HG03342 (cell line): ENCODE measurements around the gene KDM2B.
A peak's percentile ranks its signal among the peaks of the same experiment; 100 is the strongest.

Source experiments
- ATAC-seq: cut with Tn5 transposase; IDR thresholded peaks from one replicate; pipeline ENCODE4 v1.9.1; 2021; ENCODE audit warnings: mild to moderate bottlenecking, moderate library complexity; ENCODE audit not compliant: unreplicated experiment

The KDM2B gene

DNA sequence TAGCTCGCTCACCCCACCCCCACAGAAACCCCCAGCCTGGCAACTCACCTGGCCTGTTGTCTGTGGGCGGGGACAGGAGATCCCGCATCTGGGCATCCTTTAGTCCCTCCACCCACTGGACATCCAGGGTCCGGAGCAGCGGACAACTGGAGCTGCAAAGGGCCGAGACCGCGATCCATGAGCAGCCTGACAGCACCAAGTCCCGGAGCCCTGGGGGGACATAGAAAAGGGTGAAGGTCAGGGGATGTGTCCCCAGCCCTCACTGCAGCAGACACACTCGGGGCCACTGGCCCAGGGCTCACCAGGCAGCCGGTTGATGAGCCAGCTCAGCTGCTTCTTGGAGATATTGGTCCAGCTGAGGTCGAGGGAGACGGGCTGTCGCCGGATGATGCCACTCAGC is 140.1 kb downstream of the KDM2B start:
- no peak for ATAC-seq

DNA sequence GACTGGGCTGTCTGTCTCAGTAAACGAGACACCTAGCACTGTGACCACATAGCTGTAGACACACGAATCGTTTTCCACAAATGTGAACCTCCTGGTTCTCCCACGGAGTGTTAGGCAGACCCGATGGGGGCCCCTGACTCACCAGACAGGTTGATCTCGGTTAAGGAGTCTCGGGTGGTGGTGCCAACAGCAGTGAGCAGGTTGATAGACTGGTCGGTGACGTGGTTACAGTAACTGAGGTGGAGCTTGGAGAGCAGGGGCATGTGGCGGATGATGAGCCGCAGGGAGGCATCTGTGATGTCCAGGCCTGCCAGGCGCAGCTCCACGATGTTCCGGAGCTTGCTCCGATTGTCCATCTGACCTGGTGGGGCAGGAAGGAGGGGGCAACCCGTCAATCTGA is 141.1 kb downstream of the KDM2B start:
- ATAC-seq: no peak

DNA sequence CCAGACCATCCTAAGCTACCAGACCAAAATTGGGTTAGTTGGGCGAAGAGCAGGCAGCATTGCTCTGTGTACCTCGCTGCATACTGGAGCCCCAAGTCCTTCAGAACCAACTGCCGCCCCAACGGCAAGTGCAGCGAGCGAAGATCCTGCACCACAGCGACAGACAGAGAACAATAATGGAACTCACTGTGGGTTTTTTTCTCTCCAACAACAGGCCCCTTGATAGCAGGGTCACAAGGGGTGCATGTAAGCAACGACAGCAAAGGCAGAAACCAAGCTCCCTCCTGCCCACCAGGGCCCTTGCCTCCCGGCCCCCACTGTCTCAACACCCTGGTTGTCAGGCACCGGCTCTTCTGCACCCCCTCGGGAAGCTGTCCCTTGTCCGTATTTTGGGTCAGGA is 141.9 kb downstream of the KDM2B start:
- no peak for ATAC-seq

DNA sequence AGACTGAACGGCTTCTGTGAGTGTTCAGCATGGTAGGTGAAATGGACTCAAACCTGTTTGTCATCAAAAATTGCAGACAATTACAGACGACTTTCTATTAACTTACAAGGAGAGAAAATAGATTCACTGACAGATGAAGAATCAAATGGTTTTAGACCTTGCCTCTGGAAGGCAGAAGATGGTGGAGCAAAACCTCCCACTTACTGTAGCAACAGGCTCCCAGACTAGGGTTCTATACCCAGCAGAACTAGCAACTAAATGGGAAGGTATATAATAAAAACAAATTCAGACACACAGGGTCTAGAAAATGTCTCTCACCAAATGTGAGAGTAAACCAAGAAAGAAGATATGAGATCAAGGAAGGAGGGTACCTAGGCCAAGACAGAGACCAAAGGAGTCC is 144.1 kb downstream of the KDM2B start:
- no peak for ATAC-seq

DNA sequence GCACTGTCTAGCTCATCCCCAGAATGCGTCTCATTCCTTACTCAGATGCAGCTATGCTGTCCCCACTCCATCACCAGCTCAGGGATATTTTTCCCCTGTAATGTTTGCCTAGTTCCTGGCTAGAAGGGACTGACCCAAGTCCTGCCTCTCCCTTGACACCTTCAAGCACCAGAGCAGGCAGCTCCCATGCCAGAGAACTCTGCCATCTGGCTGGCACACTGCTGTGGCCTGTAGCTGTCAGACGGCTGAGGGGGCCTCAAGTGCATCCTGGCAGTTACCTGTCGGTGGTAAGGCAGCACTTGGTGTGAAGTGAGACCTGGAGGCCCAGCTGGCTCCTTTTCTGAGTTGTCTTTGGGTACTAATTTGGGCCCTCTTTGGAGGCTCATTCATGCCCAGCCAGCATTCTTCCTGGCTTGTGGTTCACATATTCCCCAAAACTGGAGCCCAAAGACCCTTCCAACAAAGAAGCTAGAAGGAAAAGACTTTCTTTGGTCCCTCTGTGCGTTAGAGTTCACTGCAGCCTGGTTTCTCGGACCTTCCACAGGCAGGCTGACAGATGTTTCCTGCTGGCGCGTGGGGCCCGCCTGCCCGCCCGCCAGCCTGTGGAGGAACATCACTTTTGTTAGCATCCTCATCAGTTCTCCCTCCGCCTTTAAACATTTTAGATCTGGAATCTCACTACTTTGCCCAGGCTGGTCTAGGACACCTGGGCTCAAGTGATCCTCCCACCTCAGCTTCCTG is 147.9 kb downstream of the KDM2B start:
- no peak for ATAC-seq

DNA sequence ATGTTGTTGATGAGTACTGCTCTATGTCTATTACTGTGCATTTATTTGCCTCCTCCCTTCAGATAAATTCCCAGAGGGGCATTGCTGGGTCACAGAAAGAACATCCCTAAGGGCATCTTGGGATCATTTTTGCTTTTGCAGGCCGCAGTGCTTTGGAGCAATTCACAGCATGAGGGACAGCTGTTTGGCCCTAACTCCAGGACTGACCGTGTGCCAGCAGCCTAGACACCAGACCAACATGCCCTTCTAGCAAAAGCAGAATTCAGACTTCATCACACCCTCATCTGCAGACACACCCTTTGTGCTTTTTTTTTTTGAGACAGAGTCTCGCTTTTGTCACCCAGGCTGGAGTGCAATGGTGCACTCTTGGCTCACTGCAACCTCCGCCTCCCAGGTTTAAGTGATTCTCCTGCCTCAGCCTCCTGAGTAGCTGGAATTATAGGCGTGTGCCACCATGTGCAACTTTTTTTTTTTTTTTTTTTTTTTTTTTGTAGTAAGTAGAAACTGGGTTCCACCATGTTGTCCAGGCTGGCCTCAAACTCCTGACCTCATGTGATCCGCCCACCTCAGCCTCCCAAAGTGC is 149.9 kb downstream of the KDM2B start:
- no peak for ATAC-seq

DNA sequence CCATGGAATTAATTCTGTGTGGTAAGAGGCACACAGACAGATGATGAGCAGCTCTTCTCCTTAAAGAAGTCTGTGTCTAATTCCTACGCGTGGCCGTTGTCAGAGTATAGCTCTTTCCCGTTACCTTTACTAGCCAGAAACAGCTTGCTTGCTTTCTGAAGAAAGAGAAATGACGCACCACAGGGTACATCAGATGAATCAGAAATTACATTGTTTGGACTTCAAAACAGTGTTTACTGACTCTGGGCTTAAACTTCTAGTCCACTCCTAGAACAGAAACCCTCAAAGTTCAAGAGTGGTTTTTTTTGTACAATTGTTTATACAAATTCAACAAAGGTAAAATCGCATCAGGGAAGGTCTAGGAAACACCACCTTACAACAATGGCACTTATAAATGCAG is 151.9 kb downstream of the KDM2B start:
- no peak for ATAC-seq

DNA sequence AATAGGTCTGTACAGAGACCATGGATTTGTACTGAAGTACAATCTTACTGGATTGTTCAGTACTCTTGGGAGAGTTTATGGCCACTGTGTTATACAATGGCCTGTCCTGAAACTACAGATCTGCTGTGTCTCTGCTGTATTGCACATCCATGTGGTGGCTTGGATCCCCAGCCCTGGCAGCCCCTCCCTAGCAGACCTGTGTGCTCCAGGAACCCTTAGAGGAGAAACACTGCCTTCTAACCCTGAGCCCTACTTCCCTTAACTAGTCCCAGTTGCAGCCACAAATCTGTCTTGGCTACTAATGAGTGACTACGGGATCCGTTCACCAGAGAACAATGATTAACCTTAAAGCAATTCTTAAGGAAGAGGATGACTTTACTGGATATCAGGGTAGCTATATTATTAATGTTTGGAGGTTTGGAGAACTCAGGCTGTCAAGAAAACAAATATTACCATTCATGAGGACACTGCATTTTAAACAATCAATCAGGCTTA is 153.2 kb downstream of the KDM2B start:
- ATAC-seq: no peak

DNA sequence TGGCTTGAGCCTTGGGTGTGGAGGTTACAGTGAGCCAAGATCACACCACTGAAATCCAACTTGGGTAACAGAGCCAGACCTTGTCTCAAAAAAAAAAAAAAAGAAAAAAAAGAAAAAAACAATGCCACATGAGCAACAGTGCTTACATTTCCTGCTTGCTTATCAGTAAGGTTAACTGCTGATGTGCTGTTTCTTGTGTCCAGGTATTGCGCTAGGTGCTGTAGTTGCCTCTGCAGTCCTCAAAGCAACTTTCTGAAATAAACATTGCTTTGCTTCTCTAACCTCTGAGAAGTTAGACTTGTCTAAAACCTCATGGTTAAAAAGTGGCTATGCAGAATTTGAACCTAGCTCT is 156.2 kb downstream of the KDM2B start:
- no peak for ATAC-seq

DNA sequence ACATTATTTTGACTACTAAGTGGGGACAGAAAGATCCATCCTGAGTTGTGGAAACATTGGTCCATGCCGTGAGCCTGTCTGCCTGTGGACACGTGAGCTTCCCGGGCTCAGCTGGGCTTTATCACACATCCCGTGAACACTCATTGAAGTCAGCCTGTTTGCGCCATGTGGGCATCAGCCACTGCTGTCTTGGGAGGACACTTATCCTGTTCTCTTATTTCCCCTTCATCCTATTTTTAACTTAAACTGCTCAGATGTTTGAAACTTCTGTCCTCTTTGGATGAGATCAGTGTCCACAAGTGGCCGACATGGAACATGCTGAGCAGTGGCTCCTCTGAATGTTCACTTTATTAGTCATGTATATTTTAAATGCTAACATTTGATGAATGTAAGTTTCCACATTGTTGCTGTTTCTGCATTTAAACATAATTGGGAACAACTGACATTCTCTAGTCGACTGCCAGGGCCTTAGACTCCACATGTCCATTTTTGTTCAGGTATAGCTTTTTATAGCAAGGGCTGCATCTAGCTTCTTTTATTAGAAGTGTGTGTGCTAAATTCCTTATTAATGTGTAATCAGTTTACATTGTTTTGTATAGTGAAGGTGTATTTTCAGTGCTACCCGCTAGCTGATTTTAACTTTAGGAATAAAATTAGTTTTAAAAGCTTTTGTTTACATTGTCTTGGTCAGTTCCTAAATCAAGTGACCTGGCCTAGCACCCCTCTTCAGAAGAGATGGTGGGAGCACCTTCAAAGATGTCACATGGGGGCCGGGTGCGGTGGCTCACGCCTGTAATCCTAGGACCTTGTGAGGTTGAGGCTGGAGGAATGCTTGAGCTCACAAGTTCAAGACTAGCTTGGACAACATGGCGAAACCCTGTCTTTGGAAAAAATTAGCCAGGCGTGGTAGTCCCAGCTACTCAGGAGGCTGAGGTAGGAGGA is 156.9 kb downstream of the KDM2B start:
- no peak for ATAC-seq

DNA sequence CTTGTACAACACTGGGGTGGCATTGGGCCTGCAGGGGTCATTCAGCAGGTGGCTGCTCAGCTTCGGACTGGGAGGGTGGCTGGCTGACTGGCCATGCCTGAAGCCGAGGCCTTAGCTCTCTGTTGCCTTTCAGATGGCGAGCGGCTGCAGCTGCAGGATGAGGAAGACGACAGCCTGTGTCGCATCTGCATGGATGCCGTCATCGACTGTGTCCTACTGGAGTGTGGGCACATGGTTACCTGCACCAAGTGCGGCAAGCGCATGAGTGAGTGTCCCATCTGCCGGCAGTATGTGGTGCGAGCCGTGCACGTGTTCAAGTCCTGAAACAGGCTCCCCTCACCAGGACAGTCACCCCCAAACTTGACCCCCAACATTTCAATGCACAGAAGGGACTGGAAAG is 157.6 kb downstream of the KDM2B start:
- ATAC-seq: no peak

DNA sequence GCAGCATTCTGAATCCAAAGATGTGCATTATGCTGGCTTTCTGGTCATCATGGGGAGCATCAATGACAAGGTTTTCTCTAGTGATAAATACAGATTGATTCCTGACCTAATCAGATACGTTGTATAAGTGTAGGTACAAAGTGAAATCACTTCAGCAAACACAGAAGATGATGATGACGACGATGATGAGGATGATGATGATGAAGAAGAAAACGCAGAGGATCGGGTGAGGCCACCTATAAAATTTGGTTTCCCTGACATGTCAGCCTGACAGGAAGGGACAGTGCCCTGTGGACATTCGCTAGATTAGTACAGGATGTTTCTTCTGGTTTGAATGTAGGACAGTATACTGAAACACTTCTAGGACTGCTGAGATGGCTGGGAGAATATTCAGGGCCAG is 160.7 kb downstream of the KDM2B start:
- ATAC-seq: no peak

DNA sequence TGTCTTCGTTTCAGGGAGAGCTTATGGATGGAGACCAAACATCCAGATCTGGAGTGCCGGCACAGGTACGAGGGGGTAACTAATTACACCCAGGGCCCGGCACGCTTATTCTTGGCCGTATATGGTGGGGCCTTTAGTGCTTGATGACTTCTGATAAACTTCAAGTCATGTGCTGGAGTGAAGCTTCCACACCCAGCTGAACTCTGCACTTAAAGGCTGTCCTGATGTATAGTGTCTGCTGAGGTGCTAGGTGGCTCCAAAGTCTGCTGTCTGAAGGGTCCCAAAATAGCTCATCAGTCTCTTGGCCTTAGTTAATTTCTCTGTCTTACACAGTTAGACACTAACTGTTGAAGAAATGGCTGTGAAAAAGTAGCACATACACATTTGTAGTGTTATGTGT is 163.0 kb downstream of the KDM2B start:
- ATAC-seq: no peak

DNA sequence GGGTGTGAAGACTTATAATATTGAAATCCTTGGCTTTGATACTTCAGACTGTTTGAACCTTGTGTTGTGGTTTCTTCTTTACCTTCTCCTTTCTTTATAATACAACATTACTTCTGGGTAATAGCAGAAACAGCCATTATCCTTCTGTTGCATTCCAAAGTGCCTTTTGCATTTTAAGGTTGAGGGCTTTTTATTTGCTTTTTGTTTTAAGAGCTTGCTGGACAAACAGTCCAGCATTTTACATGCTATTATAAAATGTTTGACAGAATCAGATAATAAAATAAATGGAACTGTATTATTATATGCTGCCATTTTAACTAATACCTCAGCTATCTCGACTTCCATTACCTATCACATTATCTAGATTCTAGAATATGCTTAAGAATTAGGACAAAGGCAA is 166.9 kb downstream of the KDM2B start:
- ATAC-seq: no peak

DNA sequence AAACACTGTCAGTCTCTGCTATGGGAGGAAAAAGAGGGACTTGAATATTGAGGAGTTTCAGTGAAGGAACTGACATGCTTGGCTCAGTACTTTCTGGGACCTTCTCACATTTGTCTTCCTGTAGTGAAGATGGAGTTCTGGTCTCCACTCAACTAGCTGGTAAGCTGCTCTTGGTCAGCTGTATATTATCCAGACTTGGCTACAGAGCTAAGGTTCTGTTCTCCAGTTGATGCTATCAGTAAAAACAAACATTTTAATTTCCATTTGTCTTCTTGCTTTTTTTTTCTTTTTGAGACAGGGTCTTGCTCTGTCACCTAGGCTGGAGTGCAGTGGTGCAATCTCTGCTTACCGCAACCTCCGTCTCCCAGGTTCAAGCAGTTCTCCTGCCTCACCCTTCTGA is 175.6 kb downstream of the KDM2B start:
- no peak for ATAC-seq

DNA sequence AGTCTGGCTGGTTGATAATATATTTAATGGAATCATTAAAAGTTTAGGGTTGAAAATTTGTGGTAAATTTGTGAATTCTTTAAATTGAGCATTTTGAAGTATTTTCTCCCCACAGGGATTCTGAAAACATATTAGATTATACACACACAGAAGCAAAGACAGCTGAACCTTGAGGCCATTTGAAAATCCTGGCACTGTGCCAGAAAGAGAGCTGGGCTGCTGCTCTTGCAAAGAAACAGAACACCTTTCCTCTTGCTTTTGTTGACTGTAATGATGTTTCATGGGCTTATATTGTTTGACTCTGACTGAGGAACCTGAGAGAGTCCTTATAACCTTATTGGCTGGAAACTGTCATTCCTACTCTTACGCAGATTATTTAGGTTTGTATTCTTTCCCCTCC is 176.1 kb downstream of the KDM2B start:
- no peak for ATAC-seq

DNA sequence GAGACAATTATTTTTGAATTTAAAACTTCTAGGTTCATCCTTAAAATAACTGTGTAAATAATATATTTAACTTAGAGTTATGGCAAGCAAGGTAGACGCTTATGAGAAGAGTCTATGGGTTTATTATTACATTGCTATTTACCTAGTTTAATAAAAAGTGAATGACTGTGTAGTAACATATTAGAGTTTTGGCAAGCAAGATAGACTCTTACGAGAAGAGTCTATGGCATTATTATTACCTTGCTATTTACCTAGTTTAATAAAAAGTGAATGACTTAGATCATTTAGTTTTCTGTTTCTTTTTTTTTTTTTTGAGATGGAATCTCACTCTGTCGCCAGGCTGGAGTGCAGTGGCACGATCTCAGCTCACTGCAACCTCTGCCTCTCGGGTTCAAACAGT is 177.1 kb downstream of the KDM2B start:
- no peak for ATAC-seq

DNA sequence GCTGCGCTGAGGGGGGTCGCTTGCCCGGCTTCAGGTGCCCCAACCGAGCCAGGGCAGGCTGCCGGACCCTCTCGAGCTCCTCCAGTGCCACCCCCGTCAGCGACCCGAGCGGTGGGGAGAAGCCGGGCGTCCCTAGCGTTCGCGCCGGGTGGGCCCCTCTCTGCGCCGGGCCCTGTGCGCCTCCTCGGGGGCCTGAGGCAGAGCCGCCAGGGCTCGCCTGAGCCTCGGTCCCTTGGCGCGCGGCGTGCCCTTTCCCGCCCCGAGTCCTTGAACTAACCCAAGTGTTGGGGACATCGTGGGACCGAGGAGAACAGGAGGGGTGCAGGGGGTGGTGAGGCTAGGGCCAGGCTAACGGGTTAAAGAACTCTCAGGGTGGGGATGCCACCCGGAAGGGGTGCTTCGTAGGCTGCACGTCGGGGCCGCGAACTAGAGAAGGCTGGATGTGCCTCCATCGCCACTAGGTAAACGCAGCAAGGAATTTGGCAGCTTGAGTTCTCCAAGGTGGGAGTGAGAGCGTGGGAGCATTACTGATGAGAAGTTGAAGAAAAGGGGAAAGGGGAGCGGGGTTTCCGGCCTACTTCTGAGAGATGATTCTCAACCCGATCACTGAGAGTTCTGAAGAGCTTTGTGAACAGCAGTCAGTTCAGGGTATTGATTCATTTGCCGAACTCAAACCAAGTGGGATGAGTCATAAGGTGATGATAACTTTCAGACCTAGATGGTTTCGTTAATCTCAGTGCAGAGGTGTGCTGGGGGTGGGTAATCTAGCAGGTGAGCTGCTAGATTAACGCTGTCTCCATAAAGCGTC is 180.3 kb downstream of the KDM2B start:
- peak; percentile 29 for ATAC-seq

DNA sequence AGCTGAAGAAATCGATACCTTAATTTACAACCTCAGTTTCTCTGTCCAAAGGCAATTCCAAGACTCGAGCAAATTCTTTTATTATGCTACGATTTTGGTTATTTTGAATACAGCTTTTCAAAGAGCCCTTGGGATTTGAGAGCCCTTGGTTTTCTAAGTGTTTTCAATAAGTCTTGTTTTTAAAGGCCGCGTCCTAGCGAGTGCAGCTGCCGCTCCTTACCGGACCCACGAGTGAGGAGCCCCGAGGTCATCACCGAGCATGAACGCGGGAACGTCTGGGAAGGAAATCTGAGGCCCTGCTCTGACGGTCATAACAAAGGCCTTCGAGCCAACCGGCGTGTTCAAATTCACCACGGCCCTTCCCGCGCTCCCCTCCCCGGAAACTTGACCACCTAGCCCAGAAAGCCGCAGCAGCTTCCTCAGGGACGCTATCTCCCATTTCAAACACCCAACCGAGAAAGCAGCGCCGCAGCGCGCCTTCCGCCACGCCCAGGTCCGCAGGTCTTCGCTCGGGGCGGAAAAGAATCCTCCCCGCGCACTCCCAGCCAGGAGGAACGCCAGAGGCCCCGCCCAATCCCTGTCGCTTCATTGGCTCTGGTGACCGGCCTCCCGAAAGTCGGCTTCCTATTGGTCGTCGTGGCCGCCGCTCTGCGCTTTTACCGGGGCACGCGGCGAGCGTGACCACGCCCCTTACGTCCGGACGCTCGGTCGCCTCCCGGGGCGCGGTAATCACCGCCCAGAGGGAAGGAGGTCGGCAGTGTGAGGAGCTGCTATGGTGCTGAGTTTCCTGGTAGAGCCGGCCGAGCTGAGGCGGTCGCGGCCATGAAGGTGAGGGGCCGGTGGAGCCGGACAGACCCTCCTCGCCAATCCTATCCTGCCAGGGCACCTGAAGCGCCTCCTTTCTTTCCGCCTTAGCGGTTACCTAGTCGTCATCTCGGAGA is 181.2 kb downstream of the KDM2B start, which contains the start of gene RNF34:
TSS of gene RNF34 (plus strand) at position 728 of the 941 bp plus-strand sequence. CDS start at position 823, 95 bp downstream.
- ATAC-seq: peak; percentile 91

DNA sequence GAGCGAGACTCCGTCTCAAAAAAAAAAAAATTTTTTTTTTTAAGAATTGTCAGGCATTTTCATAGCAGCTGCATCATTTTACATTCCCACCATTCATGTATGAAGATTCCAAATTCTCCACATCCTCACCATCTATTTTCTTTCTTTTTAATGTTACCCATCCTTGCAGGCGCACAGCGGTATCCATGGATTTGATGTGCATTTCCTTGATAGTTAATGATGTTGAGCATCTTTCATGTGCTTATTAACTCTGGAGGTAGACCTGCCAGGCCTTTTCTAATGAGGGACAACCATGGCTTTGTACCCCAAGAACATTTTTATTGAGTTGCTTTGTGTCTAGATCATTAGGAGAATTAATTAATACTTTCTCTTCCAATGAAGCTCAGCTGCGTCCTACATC is 182.5 kb downstream of the KDM2B start:
- ATAC-seq: no peak
